ENCODE data around the gene PAGE4.
A peak's percentile ranks its signal among the peaks of the same experiment; 100 is the strongest.

The PAGE4 gene

GRCh38 chrX:49829016-49829415, at the start of gene PAGE4:
Gene PAGE4 (plus strand): TSS chrX:49829303. CDS start chrX:49830429, 1,126 bp downstream.
- no peak for DNase-seq

- DNase-seq = no peak
Observed at GRCh38 chrX:49784747-49785280, 44.3 kb upstream of the PAGE4 start.

GRCh38 chrX:49792376-49792775, 36.7 kb upstream of the PAGE4 start:
- no peak for DNase-seq

GRCh38 chrX:49793686-49794085, 35.4 kb upstream of the PAGE4 start:
- DNase-seq = no peak

- DNase-seq = no peak
Observed at GRCh38 chrX:49799828-49800227, 29.3 kb upstream of the PAGE4 start.

GRCh38 chrX:49809891-49810632, 19.0 kb upstream of the PAGE4 start:
- no peak for DNase-seq

GRCh38 chrX:49812177-49812576, 16.9 kb upstream of the PAGE4 start:
- DNase-seq = no peak

- no peak for DNase-seq
Observed at GRCh38 chrX:49816435-49816834, 12.7 kb upstream of the PAGE4 start.

GRCh38 chrX:49838374-49838773, 9.3 kb downstream of the PAGE4 start:
- DNase-seq = peak; percentile 4

GRCh38 chrX:49840679-49841078, 11.6 kb downstream of the PAGE4 start:
- DNase-seq = peak; percentile 22

- no peak for DNase-seq
Observed at GRCh38 chrX:49842621-49843020, 13.5 kb downstream of the PAGE4 start.

- DNase-seq = peak; percentile 52
Observed at GRCh38 chrX:49844611-49845010, 15.5 kb downstream of the PAGE4 start.

GRCh38 chrX:49845701-49846403, 16.7 kb downstream of the PAGE4 start:
- no peak for DNase-seq

GRCh38 chrX:49846522-49846921, 17.4 kb downstream of the PAGE4 start:
- no peak for DNase-seq

- no peak for DNase-seq
Observed at GRCh38 chrX:49848275-49848674, 19.2 kb downstream of the PAGE4 start.

GRCh38 chrX:49850028-49850427, 20.9 kb downstream of the PAGE4 start:
- DNase-seq = no peak

- DNase-seq = no peak
Observed at GRCh38 chrX:49853661-49854060, 24.6 kb downstream of the PAGE4 start.

- no peak for DNase-seq
Observed at GRCh38 chrX:49856819-49857218, 27.7 kb downstream of the PAGE4 start.

GRCh38 chrX:49858341-49858740, 29.2 kb downstream of the PAGE4 start:
- no peak for DNase-seq

- DNase-seq = no peak
Observed at GRCh38 chrX:49859491-49859890, 30.4 kb downstream of the PAGE4 start.

- DNase-seq = no peak
Observed at GRCh38 chrX:49860867-49861535, 31.9 kb downstream of the PAGE4 start.

GRCh38 chrX:49862093-49862492, 33.0 kb downstream of the PAGE4 start:
- peak; percentile 3 for DNase-seq

GRCh38 chrX:49868739-49869138, 39.6 kb downstream of the PAGE4 start:
- no peak for DNase-seq

GRCh38 chrX:49876750-49877149, 47.6 kb downstream of the PAGE4 start:
- DNase-seq = peak; percentile 4

Data from NCI-H2029 treated with DMSO at 0.1 percent for 48 hours (cell line).